ENCODE measurements around the gene IP6K3. TPM values are rescaled to one million over a fixed set of nuclear protein-coding genes. Genes with fewer than 3 reads are reported as not detected.

Gene IP6K3
- polyA plus RNA-seq, 1 donor = 33.1 TPM

GRCh38 chr6:33740794-33741193 is 5.9 kb downstream of the IP6K3 start:
- DNase-seq (ENCODE audit: low read depth) = no peak

- DNase-seq (ENCODE audit: low read depth) = no peak
Measured at GRCh38 chr6:33740204-33740608, 6.5 kb downstream of the IP6K3 start.

- no peak for DNase-seq (ENCODE audit: low read depth)
Measured at GRCh38 chr6:33739571-33739970, 7.1 kb downstream of the IP6K3 start.

GRCh38 chr6:33738879-33739278 is 7.8 kb downstream of the IP6K3 start:
- no peak for DNase-seq (ENCODE audit: low read depth)

GRCh38 chr6:33738153-33738552 is 8.6 kb downstream of the IP6K3 start:
- no peak for DNase-seq (ENCODE audit: low read depth)

- no peak for DNase-seq (ENCODE audit: low read depth)
Measured at GRCh38 chr6:33737267-33738026, 9.3 kb downstream of the IP6K3 start.

- no peak for DNase-seq (ENCODE audit: low read depth)
Measured at GRCh38 chr6:33735216-33735615, 11.5 kb downstream of the IP6K3 start.

GRCh38 chr6:33733709-33734007 is 13.0 kb downstream of the IP6K3 start:
- no peak for DNase-seq (ENCODE audit: low read depth)

GRCh38 chr6:33732817-33733708 is 13.6 kb downstream of the IP6K3 start:
- no peak for DNase-seq (ENCODE audit: low read depth)

- no peak for DNase-seq (ENCODE audit: low read depth)
Measured at GRCh38 chr6:33732385-33732784, 14.3 kb downstream of the IP6K3 start.

- DNase-seq (ENCODE audit: low read depth) = no peak
Measured at GRCh38 chr6:33731751-33732282, 14.9 kb downstream of the IP6K3 start.

- no peak for DNase-seq (ENCODE audit: low read depth)
Measured at GRCh38 chr6:33731035-33731434, 15.7 kb downstream of the IP6K3 start.

- no peak for DNase-seq (ENCODE audit: low read depth)
Measured at GRCh38 chr6:33730611-33731010, 16.1 kb downstream of the IP6K3 start.

GRCh38 chr6:33729059-33729458 is 17.6 kb downstream of the IP6K3 start:
- DNase-seq (ENCODE audit: low read depth) = no peak

- no peak for DNase-seq (ENCODE audit: low read depth)
Measured at GRCh38 chr6:33728438-33728837, 18.3 kb downstream of the IP6K3 start.

GRCh38 chr6:33727932-33728331 is 18.8 kb downstream of the IP6K3 start:
- no peak for DNase-seq (ENCODE audit: low read depth)

GRCh38 chr6:33727126-33727525 is 19.6 kb downstream of the IP6K3 start:
- no peak for DNase-seq (ENCODE audit: low read depth)

GRCh38 chr6:33726696-33727095 is 20.0 kb downstream of the IP6K3 start:
- no peak for DNase-seq (ENCODE audit: low read depth)

- DNase-seq (ENCODE audit: low read depth) = no peak
Measured at GRCh38 chr6:33725891-33726673, 20.6 kb downstream of the IP6K3 start.

GRCh38 chr6:33725222-33725621 is 21.5 kb downstream of the IP6K3 start:
- no peak for DNase-seq (ENCODE audit: low read depth)

- no peak for DNase-seq (ENCODE audit: low read depth)
Measured at GRCh38 chr6:33724102-33725023, 22.3 kb downstream of the IP6K3 start.
